ENCODE measurements around the gene ADGRD1. TPM values are rescaled to one million over a fixed set of nuclear protein-coding genes. Genes with fewer than 3 reads are reported as not detected.

Gene ADGRD1
- total and polyA plus RNA-seq, 8 donors: 1.4 to 7.3 (median 5.2) TPM

GRCh38 chr12:131087302-131087818 lies 133.7 kb downstream of the ADGRD1 start:
- ATAC-seq: no peak
- Histone ChIP-seq H3K4me3 (no peak overlapping the region), H3K27me3 (no peaks in the 10 kb centered on the region), H3K4me1 (no peaks in the 10 kb centered on the region), H3K36me3 (no peaks in the 10 kb centered on the region), H3K9me3 (no peaks in the 10 kb centered on the region), H3K27ac (no peak overlapping the region)
- intact Hi-C loops (cut with DNase I): no loop called here
- no peak for FAIRE-seq
- peak in 4 of 6 donors; percentile 2 to 46 (median 26) for DNase-seq
- 88% methylated on average over 21 to 24 of the region's 24 CpGs for WGBS, 2 donors
- TF ChIP-seq CTCF (IDR thresholded peaks at IDR 0.05): no peak

GRCh38 chr12:131087991-131088700 lies 134.4 kb downstream of the ADGRD1 start:
- 83 to 85% methylated on average over 37 to 38 of the region's 38 CpGs for WGBS, 2 donors

GRCh38 chr12:131088701-131089530 lies 135.2 kb downstream of the ADGRD1 start:
- Histone ChIP-seq H3K36me3 (no peaks in the 10 kb centered on the region), H3K27ac (no peak overlapping the region), H3K27me3 (no peaks in the 10 kb centered on the region), H3K4me3 (no peak overlapping the region), H3K9me3 (no peaks in the 10 kb centered on the region), H3K4me1 (no peaks in the 10 kb centered on the region)
- DNase-seq (peak in 2 of 6 donors; percentile 8 to 30), ATAC-seq (no peak), FAIRE-seq (no peak)
- TF ChIP-seq CTCF (IDR thresholded peaks at IDR 0.05): no peak
- 79 to 83% methylated on average over 28 of the region's 28 CpGs for WGBS, 2 donors
- intact Hi-C loops (cut with DNase I): no loop called here

More at GRCh38 chr12:131087991-131088700, 134.4 kb downstream of the ADGRD1 start:
- no peak overlapping the region for H3K4me3 ChIP-seq
- DNase-seq (peak in 3 of 6 donors; percentile 7 to 45 (median 37)), FAIRE-seq (no peak), ATAC-seq (no peak)
- no peak for TF ChIP-seq CTCF (IDR thresholded peaks at IDR 0.05)
- H3K36me3 ChIP-seq: no peaks in the 10 kb centered on the region
- no peaks in the 10 kb centered on the region for H3K4me1 ChIP-seq
- H3K27me3 ChIP-seq: no peaks in the 10 kb centered on the region
- no peaks in the 10 kb centered on the region for H3K9me3 ChIP-seq
- H3K27ac ChIP-seq: no peak overlapping the region
- intact Hi-C loops (cut with DNase I): no loop called here

DNA sequence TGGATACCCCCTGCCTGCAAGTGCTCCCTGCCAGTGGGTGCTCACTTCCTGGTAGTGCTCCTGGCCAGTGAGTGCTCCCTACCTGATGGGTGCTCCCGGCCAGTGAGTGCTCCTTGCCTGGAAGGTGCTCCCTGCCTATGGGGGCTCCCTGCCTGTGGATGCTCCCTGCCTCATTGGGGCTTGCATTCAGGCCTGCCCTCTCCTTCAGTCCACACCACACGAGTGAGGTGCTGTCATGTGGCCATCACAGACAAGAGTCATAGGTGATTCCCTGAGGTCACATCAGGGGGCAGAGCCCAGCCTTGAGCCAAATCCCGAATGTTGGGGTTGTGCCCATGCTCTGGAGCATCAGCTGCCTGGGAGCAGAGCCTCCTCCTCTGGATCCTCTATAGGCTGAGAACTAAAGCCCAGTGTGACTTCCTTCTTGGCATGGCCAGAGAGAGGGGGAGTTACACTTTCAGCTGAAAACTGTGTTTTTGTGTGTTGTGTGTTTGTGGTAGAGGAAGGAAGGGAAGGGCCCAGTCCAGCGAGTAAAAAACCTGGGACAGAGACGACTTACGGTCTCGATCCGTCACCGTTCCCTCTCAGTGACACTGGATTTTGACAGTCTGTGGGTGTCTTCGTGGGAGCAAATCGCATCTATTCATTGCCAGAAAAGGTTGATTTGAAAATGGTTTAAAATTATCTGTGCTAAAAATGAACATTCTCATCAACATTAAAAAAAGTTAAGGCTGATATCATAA lies 136.0 kb downstream of the ADGRD1 start:
- intact Hi-C loops (cut with DNase I): no loop called here
- Histone ChIP-seq H3K36me3 (no peaks in the 10 kb centered on the region), H3K4me3 (no peak overlapping the region), H3K4me1 (no peaks in the 10 kb centered on the region), H3K27ac (no peak overlapping the region), H3K9me3 (no peaks in the 10 kb centered on the region), H3K27me3 (no peaks in the 10 kb centered on the region)
- no peak for FAIRE-seq
- WGBS, 2 donors: 74 to 76% methylated on average over 11 of the region's 11 CpGs
- ATAC-seq: no peak
- no peak for TF ChIP-seq CTCF (IDR thresholded peaks at IDR 0.05)
- DNase-seq: peak in 2 of 6 donors; percentile 6 to 36

All from pancreas (tissue), 10 donors.